OCI-LY7 (cell line): ENCODE results near the gene NGEF. TPM values are rescaled to one million over a fixed set of nuclear protein-coding genes. Genes with fewer than 3 reads are reported as not detected.

Experiments used
- BruUV-seq: library from RNA; stranded (reverse); fragments of 400-500 nt; replicated peaks from 2 replicates; lab custom pipeline; 2021; lab: Mats Ljungman, UMichigan
- CTCF ChIA-PET: fragments of 300-600 bp; sonication (Branson Sonifier 250); formaldehyde crosslinking; loops from one replicate; lab custom pipeline; 2022; ENCODE audit warnings: antibody characterized with exemption; ENCODE audit not compliant: unreplicated experiment; lab: Charles Lee
- POLR2A ChIA-PET: fragments of 300-600 bp; sonication (Branson Sonifier 250); formaldehyde crosslinking; loops from one replicate; lab custom pipeline; 2022; ENCODE audit warnings: antibody characterized with exemption; lab: Charles Lee
- DNase-seq: peaks from one replicate; pipeline ENCODE4 v3.0.0-alpha.2; 2015; ENCODE audit warnings: low spot score
- H2AFZ ChIP-seq: fragments of 200-600 bp; sonication (generic), shearing (Covaris generic); 2 replicates; pipeline ENCODE4 v1.6.1; 2014; ENCODE audit warnings: mild to moderate bottlenecking, antibody characterized with exemption, low read length, moderate library complexity
- H3K27ac ChIP-seq: fragments of 200-600 bp; sonication (generic); 2 replicates; pipeline ENCODE4 v1.5.1; 2014; ENCODE audit warnings: mixed run types, low read depth, mild to moderate bottlenecking, moderate library complexity, low read length, inconsistent platforms; ENCODE audit not compliant: poor library complexity, severe bottlenecking
- H3K36me3 ChIP-seq: fragments of 200-600 bp; sonication (generic); 2 replicates; pipeline ENCODE4 v1.6.1; 2014; ENCODE audit warnings: mild to moderate bottlenecking, antibody characterized with exemption, low read length, moderate library complexity, mixed read lengths; ENCODE audit not compliant: insufficient read depth
- H3K4me1 ChIP-seq: fragments of 200-600 bp; sonication (generic); 2 replicates; pipeline ENCODE4 v1.5.1; 2014; ENCODE audit warnings: mild to moderate bottlenecking, low read length; ENCODE audit not compliant: insufficient read depth, poor library complexity, severe bottlenecking
- H3K4me2 ChIP-seq: fragments of 200-600 bp; sonication (generic); 2 replicates; pipeline ENCODE4 v1.6.1; 2014; ENCODE audit warnings: mild to moderate bottlenecking, low read length
- H3K4me3 ChIP-seq: fragments of 200-600 bp; sonication (generic); 2 replicates; pipeline ENCODE4 v1.5.1; 2014; ENCODE audit warnings: mild to moderate bottlenecking, low read depth, low read length; ENCODE audit not compliant: poor library complexity, severe bottlenecking
- H3K79me2 ChIP-seq: fragments of 200-600 bp; sonication (generic); 2 replicates; pipeline ENCODE4 v1.6.1; 2016; ENCODE audit warnings: low read depth, mild to moderate bottlenecking, low read length, moderate library complexity, mixed read lengths; ENCODE audit not compliant: insufficient read depth
- H3K9me2 ChIP-seq: fragments of 200-600 bp; sonication (generic); 2 replicates; pipeline ENCODE4 v1.6.1; 2016; ENCODE audit warnings: mild to moderate bottlenecking, low read length, mixed read lengths; ENCODE audit not compliant: insufficient read depth
- H3K9me3 ChIP-seq: fragments of 200-600 bp; sonication (generic); 2 replicates; pipeline ENCODE4 v1.6.1; 2014; ENCODE audit warnings: mild to moderate bottlenecking, mixed run types, low read length, mixed read lengths
- H4K20me1 ChIP-seq: fragments of 200-600 bp; sonication (generic); 2 replicates; pipeline ENCODE4 v1.6.1; 2014; ENCODE audit warnings: mild to moderate bottlenecking, antibody characterized with exemption, low read length, moderate library complexity, mixed read lengths; ENCODE audit not compliant: insufficient read depth
- CTCF ChIP-seq: fragments of 200-600 bp; sonication (generic); conservative IDR thresholded peaks from 2 replicates; pipeline ENCODE4 v1.5.1; 2014; ENCODE audit warnings: mild to moderate bottlenecking, antibody characterized with exemption, low read length, moderate library complexity, mixed read lengths
- EZH2phosphoT487 ChIP-seq: fragments of 200-600 bp; sonication (generic); IDR thresholded peaks from 2 replicates; pipeline ENCODE4 v1.6.1; 2018; ENCODE audit warnings: low read depth, borderline replicate concordance, mild to moderate bottlenecking, mixed run types, antibody characterized with exemption, low read length, moderate library complexity, mixed read lengths
- intact Hi-C: fragments of 100-400 bp; cut with micrococcal nuclease; formaldehyde crosslinking; loops from one replicate; pipeline ENCODE4 v1.10.0; 2022; ENCODE audit not compliant: unreplicated experiment
- total RNA-seq, 2 experiments: library from RNA; depleted of rRNA in 1 of 2; stranded (reverse); fragments of >200 nt in 1 of 2; shearing (Covaris generic) in 1 of 2; gene quantifications; 2 replicates each; pipeline ENCODE4 v1.2.3, GENCODE V29; 2014 to 2022

NGEF gene
- total RNA-seq, 2 experiments from 2014 or later, result 0.82 TPM; not detected in 1

GRCh38 chr2:232896111-232896510, 116.9 kb downstream of the NGEF start:
- TF ChIP-seq EZH2phosphoT487 (no peak), CTCF (no peak)
- Histone ChIP-seq H3K9me3 (no peaks in the 10 kb centered on the region), H3K4me2 (no peak overlapping the region), H4K20me1 (no peaks in the 10 kb centered on the region), H3K9me2 (no peaks in the 10 kb centered on the region), H3K4me3 (no peak overlapping the region), H3K27ac (no peak overlapping the region), H2AFZ (no peak overlapping the region), H3K79me2 (no peaks in the 10 kb centered on the region), H3K4me1 (no peaks in the 10 kb centered on the region), H3K36me3 (no peaks in the 10 kb centered on the region)
- no peak for DNase-seq
- ChIA-PET CTCF (no interaction called here), POLR2A (no interaction called here)
- BruUV-seq, result no TSS peak
- intact Hi-C loops, result no loop called here

GRCh38 chr2:232894746-232895145, 118.3 kb downstream of the NGEF start:
- no peak overlapping the region for H3K27ac ChIP-seq
- TF ChIP-seq EZH2phosphoT487 (no peak), CTCF (no peak)
- H3K4me2 ChIP-seq, result no peak overlapping the region
- H3K4me1 ChIP-seq, result no peaks in the 10 kb centered on the region
- no peaks in the 10 kb centered on the region for H4K20me1 ChIP-seq
- ChIA-PET POLR2A (interaction anchor here (0.6 kb wide), 1 partner anchor 76 kb away, joined by 3 read pairs; no protein-coding TSS in a partner anchor), CTCF (no interaction called here)
- H3K4me3 ChIP-seq, result no peak overlapping the region
- no peaks in the 10 kb centered on the region for H3K9me2 ChIP-seq
- no peaks in the 10 kb centered on the region for H3K36me3 ChIP-seq
- H2AFZ ChIP-seq, result no peak overlapping the region
- no peak for DNase-seq
- H3K79me2 ChIP-seq, result no peaks in the 10 kb centered on the region
- no TSS peak for BruUV-seq
- intact Hi-C loops, result no loop called here
- H3K9me3 ChIP-seq, result no peaks in the 10 kb centered on the region

- Histone ChIP-seq H2AFZ (no peak overlapping the region), H3K27ac (no peak overlapping the region), H3K4me1 (no peaks in the 10 kb centered on the region), H3K9me3 (no peaks in the 10 kb centered on the region), H3K79me2 (no peaks in the 10 kb centered on the region), H4K20me1 (no peaks in the 10 kb centered on the region), H3K36me3 (no peaks in the 10 kb centered on the region), H3K9me2 (no peaks in the 10 kb centered on the region), H3K4me3 (no peak overlapping the region), H3K4me2 (no peak overlapping the region)
- no peak for TF ChIP-seq CTCF
- POLR2A ChIA-PET, result no interaction called here
- no peak for DNase-seq
- intact Hi-C loops, result no loop called here
- CTCF ChIA-PET, result no interaction called here
- no TSS peak for BruUV-seq
These were observed 118.8 kb downstream of the NGEF start for GRCh38 chr2:232894251-232894650.
